Body of pancreas (tissue), 4 donors: ENCODE measurements around the gene DERL3.

ENCODE experiments used
- POLR2A ChIP-seq, 3 donors: fragments of 450-650 bp; IDR thresholded peaks; one replicate each; pipeline ENCODE4 v1.6.1; 2016; ENCODE audit warnings: antibody characterized with exemption in 3 of 3, mild to moderate bottlenecking in 2 of 3
- TF ChIP-seq, protein P1 (sequence below), 7 experiments: fragments of 450-650 bp in 4 of 7; fragments of 200-600 bp in 3 of 7; sonication (generic) in 3 of 7; IDR thresholded peaks; one replicate each; pipeline ENCODE4 v1.5.1; 2016 to 2019; ENCODE audit warnings: antibody characterized with exemption in 7 of 7

- TF ChIP-seq, protein P1, sequence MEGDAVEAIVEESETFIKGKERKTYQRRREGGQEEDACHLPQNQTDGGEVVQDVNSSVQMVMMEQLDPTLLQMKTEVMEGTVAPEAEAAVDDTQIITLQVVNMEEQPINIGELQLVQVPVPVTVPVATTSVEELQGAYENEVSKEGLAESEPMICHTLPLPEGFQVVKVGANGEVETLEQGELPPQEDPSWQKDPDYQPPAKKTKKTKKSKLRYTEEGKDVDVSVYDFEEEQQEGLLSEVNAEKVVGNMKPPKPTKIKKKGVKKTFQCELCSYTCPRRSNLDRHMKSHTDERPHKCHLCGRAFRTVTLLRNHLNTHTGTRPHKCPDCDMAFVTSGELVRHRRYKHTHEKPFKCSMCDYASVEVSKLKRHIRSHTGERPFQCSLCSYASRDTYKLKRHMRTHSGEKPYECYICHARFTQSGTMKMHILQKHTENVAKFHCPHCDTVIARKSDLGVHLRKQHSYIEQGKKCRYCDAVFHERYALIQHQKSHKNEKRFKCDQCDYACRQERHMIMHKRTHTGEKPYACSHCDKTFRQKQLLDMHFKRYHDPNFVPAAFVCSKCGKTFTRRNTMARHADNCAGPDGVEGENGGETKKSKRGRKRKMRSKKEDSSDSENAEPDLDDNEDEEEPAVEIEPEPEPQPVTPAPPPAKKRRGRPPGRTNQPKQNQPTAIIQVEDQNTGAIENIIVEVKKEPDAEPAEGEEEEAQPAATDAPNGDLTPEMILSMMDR (IDR thresholded peaks at IDR 0.05), result no peak
- no peak for TF ChIP-seq POLR2A (IDR thresholded peaks at IDR 0.05)
Observed at GRCh38 chr22:23791738-23792645, 46.8 kb downstream of the DERL3 start.
